GM10847 (cell line): ENCODE measurements around the gene PCED1A.

Experiments
- POLR2A ChIP-seq: IDR thresholded peaks from 2 replicates; pipeline ENCODE4 v1.6.1; 2011; ENCODE audit not compliant: insufficient read length; ENCODE audit errors: extremely low read depth

Gene PCED1A

GRCh38 chr20:2817891-2818595 is 22.4 kb downstream of the PCED1A start:
- TF ChIP-seq POLR2A: no peak

- TF ChIP-seq POLR2A: no peak
Observed at GRCh38 chr20:2817341-2817726, 23.1 kb downstream of the PCED1A start.

- TF ChIP-seq POLR2A: no peak
Observed at GRCh38 chr20:2816583-2817340, 23.7 kb downstream of the PCED1A start.

GRCh38 chr20:2816030-2816582 is 24.3 kb downstream of the PCED1A start, which contains the start of gene TMEM239:
TMEM239 (plus strand) TSS chr20:2816364; CDS start chr20:2816555, 191 bp downstream.
- no peak for TF ChIP-seq POLR2A

GRCh38 chr20:2815242-2815900 is 25.1 kb downstream of the PCED1A start:
- TF ChIP-seq POLR2A: no peak

GRCh38 chr20:2814587-2815051 is 25.8 kb downstream of the PCED1A start, which contains the start of gene C20orf141:
C20orf141 (plus strand) TSS chr20:2814987; CDS start chr20:2815185, 198 bp downstream.
- TF ChIP-seq POLR2A: no peak

GRCh38 chr20:2814076-2814475 is 26.4 kb downstream of the PCED1A start:
- TF ChIP-seq POLR2A: no peak

GRCh38 chr20:2812189-2812588 is 28.3 kb downstream of the PCED1A start:
- no peak for TF ChIP-seq POLR2A

GRCh38 chr20:2809690-2810089 is 30.8 kb downstream of the PCED1A start:
- no peak for TF ChIP-seq POLR2A

GRCh38 chr20:2807019-2807418 is 33.4 kb downstream of the PCED1A start:
- no peak for TF ChIP-seq POLR2A

- no peak for TF ChIP-seq POLR2A
Observed at GRCh38 chr20:2806351-2806701, 34.1 kb downstream of the PCED1A start.

- TF ChIP-seq POLR2A: no peak
Observed at GRCh38 chr20:2805689-2806350, 34.6 kb downstream of the PCED1A start.

GRCh38 chr20:2804852-2805688 is 35.4 kb downstream of the PCED1A start:
- no peak for TF ChIP-seq POLR2A
